ENCODE results near the gene NAE1.

Gene NAE1

GRCh38 chr16:66809765-66810164 lies 21.0 kb downstream of the NAE1 start:
- ATAC-seq (ENCODE audit: insufficient read depth, low read depth): no peak
- Histone ChIP-seq H3K79me2 (ENCODE audit: insufficient read depth, low read length) (no peaks in the 10 kb centered on the region), H3K4me3 (ENCODE audit: low read depth in 1 of 2, low read length in 2 of 2) (no peak overlapping the region), H3K27ac (ENCODE audit: low read length) (no peak overlapping the region), H3K4me2 (ENCODE audit: insufficient read depth, low read length) (no peak overlapping the region), H3K9ac (ENCODE audit: low read depth, low read length) (no peak overlapping the region), H3K9me3 (ENCODE audit: insufficient read depth, low read length, severe bottlenecking) (no peaks in the 10 kb centered on the region), H3K27me3 (ENCODE audit: insufficient read depth, low read length, poor library complexity) (no peaks in the 10 kb centered on the region), H3K4me1 (ENCODE audit: insufficient read depth, low read length) (no peaks in the 10 kb centered on the region), H4K20me1 (ENCODE audit: insufficient read depth, low read length) (no peaks in the 10 kb centered on the region), H3K36me3 (ENCODE audit: insufficient read depth, low read length) (peaks cover 92% of the 10 kb centered on the region), H2AFZ (ENCODE audit: low read depth, low read length) (no peak overlapping the region)
- DNase-seq: no peak
- TF ChIP-seq EZH2 (IDR thresholded peaks at IDR 0.05; ENCODE audit: borderline replicate concordance, low read depth, low read length, severe bottlenecking): no peak
- TF ChIP-seq, protein P1, sequence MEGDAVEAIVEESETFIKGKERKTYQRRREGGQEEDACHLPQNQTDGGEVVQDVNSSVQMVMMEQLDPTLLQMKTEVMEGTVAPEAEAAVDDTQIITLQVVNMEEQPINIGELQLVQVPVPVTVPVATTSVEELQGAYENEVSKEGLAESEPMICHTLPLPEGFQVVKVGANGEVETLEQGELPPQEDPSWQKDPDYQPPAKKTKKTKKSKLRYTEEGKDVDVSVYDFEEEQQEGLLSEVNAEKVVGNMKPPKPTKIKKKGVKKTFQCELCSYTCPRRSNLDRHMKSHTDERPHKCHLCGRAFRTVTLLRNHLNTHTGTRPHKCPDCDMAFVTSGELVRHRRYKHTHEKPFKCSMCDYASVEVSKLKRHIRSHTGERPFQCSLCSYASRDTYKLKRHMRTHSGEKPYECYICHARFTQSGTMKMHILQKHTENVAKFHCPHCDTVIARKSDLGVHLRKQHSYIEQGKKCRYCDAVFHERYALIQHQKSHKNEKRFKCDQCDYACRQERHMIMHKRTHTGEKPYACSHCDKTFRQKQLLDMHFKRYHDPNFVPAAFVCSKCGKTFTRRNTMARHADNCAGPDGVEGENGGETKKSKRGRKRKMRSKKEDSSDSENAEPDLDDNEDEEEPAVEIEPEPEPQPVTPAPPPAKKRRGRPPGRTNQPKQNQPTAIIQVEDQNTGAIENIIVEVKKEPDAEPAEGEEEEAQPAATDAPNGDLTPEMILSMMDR (IDR thresholded peaks at IDR 0.05; ENCODE audit: borderline replicate concordance, extremely low read depth, low read length, poor library complexity, severe bottlenecking): no peak

DNA sequence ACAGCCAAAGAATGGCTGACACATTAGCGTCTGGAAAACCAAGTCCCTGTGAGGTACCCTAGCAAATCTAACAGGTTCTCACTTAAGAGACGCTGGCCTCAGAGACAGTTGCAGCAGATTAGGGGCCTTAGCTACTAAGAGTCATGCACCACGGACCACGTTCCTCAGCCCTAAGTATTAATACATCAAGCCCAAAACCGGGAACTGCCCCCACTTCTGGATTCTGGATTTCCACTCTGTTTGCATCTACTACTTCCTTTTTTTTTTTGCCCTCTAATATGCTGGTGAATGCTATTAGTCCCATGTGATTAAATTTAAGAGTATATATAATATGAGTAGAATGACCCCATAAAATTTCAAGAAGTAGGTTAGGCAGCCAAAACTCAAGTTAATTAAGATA lies 28.6 kb downstream of the NAE1 start:
- Histone ChIP-seq H3K4me2 (ENCODE audit: insufficient read depth, low read length) (no peak overlapping the region), H3K79me2 (ENCODE audit: insufficient read depth, low read length) (no peaks in the 10 kb centered on the region), H3K9ac (ENCODE audit: low read depth, low read length) (no peak overlapping the region), H2AFZ (ENCODE audit: low read depth, low read length) (no peak overlapping the region), H3K27ac (ENCODE audit: low read length) (no peak overlapping the region), H3K4me1 (ENCODE audit: insufficient read depth, low read length) (no peaks in the 10 kb centered on the region), H4K20me1 (ENCODE audit: insufficient read depth, low read length) (no peaks in the 10 kb centered on the region), H3K36me3 (ENCODE audit: insufficient read depth, low read length) (peaks cover 53% of the 10 kb centered on the region), H3K9me3 (ENCODE audit: insufficient read depth, low read length, severe bottlenecking) (no peaks in the 10 kb centered on the region), H3K27me3 (ENCODE audit: insufficient read depth, low read length, poor library complexity) (no peaks in the 10 kb centered on the region), H3K4me3 (ENCODE audit: low read depth in 1 of 2, low read length in 2 of 2) (no peak overlapping the region)
- no peak for ATAC-seq (ENCODE audit: insufficient read depth, low read depth)
- TF ChIP-seq, protein P1 (IDR thresholded peaks at IDR 0.05; ENCODE audit: borderline replicate concordance, extremely low read depth, low read length, poor library complexity, severe bottlenecking): no peak
- TF ChIP-seq EZH2 (IDR thresholded peaks at IDR 0.05; ENCODE audit: borderline replicate concordance, low read depth, low read length, severe bottlenecking): no peak
- DNase-seq: no peak

- TF ChIP-seq, protein P1 (IDR thresholded peaks at IDR 0.05; ENCODE audit: borderline replicate concordance, extremely low read depth, low read length, poor library complexity, severe bottlenecking): no peak
- no peak for TF ChIP-seq EZH2 (IDR thresholded peaks at IDR 0.05; ENCODE audit: borderline replicate concordance, low read depth, low read length, severe bottlenecking)
- 0 out of 3 replicates have a peak, but pooled peaks have one; percentile 9 for ATAC-seq (ENCODE audit: insufficient read depth, low read depth)
These were observed 29.3 kb downstream of the NAE1 start, which contains the start of gene TERB1 for GRCh38 chr16:66801320-66802105. Gene TERB1, minus strand, starts transcription at chr16:66801584. Its CDS starts 4,786 bp downstream, at chr16:66796798.

More at GRCh38 chr16:66801320-66802105, 29.3 kb downstream of the NAE1 start, which contains the start of gene TERB1:
- H4K20me1 ChIP-seq (ENCODE audit: insufficient read depth, low read length): no peaks in the 10 kb centered on the region
- no peak within 1 kb of the TSS for H3K4me3 ChIP-seq (ENCODE audit: low read depth in 1 of 2, low read length in 2 of 2)
- H3K4me1 ChIP-seq (ENCODE audit: insufficient read depth, low read length): no peaks in the 10 kb centered on the region
- H3K27ac ChIP-seq (ENCODE audit: low read length): no peak within 1 kb of the TSS
- peaks cover 47% of the 10 kb centered on the region for H3K36me3 ChIP-seq (ENCODE audit: insufficient read depth, low read length)
- H3K27me3 ChIP-seq (ENCODE audit: insufficient read depth, low read length, poor library complexity): no peaks in the 10 kb centered on the region
- no peak within 1 kb of the TSS for H3K9ac ChIP-seq (ENCODE audit: low read depth, low read length)
- H3K79me2 ChIP-seq (ENCODE audit: insufficient read depth, low read length): no peaks in the 10 kb centered on the region
- no peak for DNase-seq
- H3K4me2 ChIP-seq (ENCODE audit: insufficient read depth, low read length): no peak within 1 kb of the TSS
- no peaks in the 10 kb centered on the region for H3K9me3 ChIP-seq (ENCODE audit: insufficient read depth, low read length, severe bottlenecking)
- no peak within 1 kb of the TSS for H2AFZ ChIP-seq (ENCODE audit: low read depth, low read length)
